Measurements from ENCODE around the gene NPIPA7.
"Not testable (repeated sequence)": the region's sequence is repeated elsewhere in the genome, so short reads cannot be mapped to it uniquely, and the experiment has no call there.

NPIPA7 gene

DNA sequence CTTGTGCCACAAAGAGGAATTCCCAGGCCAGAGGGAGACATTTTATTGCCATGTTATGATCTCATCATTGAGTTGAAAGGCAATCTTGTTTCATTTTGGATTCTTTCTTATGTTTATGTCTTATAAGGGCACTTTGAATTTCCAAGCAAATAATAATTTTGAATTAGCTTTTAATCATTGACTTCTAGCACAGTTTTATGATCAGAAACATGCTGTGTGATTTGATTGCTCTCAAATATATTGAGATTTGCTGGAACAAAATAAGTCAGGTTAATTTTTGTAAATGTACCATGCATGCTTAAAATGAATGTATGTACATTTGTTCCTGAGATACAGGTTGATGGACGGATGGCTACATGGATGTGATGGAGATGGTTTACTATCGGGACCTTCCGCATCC, at the start of gene NPIPA7:
TSS of gene NPIPA7 (plus strand) at position 301 of the 400 bp plus-strand sequence. CDS start 105 bp downstream, outside the sequence.
- DNase-seq, result not testable (repeated sequence)

DNA sequence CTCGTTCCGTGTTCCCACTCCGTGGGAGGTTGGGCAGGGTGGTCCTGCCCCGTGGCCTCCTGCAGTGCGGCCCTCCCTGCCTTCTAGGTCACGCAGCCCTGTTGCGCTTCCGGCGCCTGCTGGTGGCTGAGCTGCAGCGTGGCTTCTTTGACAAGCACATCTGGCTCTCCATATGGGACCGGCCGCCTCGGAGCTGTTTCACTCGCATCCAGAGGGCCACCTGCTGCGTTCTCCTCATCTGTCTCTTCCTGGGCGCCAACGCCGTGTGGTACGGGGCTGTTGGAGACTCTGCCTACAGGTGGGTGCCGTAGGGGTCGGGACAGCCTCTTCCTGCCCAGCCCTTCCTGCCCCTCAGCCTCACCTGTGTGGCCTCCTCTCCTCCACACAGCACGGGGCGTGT, 47.5 kb upstream of the NPIPA7 start:
- DNase-seq, result not testable (repeated sequence)

DNA sequence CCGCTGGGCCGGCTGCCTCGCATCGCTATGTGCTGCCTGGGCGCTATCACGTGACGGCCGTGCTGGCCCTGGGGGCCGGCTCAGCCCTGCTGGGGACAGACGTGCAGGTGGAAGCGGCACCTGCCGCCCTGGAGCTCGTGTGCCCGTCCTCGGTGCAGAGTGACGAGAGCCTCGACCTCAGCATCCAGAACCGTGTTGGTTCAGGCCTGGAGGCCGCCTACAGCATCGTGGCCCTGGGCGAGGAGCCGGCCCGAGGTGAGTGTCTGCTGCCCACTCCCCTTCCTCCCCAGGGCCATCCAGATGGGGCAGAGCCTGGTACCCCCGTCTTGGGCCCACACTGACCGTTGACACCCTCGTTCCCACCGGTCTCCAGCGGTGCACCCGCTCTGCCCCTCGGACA, 21.4 kb upstream of the NPIPA7 start:
- DNase-seq, result not testable (repeated sequence)

DNA sequence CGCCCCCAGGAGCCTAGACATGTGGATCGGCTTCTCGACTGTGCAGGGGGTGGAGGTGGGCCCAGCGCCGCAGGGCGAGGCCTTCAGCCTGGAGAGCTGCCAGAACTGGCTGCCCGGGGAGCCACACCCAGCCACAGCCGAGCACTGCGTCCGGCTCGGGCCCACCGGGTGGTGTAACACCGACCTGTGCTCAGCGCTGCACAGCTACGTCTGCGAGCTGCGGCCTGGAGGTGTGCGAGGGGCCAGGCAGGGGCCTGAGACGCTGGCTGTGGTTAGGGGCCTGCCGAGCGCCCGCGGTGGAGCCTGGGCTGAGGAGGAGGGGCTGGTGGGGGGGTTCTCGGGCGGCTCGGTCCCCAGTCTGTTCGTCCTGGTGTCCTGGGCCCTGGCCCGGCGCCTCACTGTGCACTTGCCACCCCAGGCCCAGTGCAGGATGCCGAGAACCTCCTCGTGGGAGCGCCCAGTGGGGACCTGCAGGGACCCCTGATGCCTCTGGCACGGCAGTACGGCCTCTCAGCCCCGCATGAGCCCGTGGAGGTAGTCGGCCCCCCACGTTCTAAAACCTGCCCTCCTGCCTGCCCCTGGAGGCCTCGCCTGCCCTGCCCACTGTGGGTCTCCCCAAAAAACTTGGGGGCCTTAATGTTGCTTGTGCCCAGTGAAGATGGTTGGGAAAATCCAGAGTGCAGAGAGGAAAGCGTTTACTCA, 20.2 kb upstream of the NPIPA7 start:
- not testable (repeated sequence) for DNase-seq

DNA sequence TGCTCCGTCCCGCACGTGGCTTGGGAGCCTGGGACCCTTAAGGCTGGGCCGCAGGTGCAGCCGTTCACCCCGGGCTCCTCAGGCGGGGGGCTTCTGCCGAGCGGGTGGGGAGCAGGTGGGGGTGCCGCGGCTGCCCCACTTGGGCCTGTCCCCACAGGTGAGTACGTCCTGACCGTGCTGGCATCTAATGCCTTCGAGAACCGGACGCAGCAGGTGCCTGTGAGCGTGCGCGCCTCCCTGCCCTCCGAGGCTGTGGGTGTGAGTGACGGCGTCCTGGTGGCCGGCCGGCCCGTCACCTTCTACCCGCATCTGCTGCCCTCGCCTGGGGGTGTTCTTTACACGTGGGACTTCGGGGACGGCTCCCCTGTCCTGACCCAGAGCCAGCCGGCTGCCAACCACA, 15.3 kb upstream of the NPIPA7 start:
- DNase-seq, result not testable (repeated sequence)

DNA sequence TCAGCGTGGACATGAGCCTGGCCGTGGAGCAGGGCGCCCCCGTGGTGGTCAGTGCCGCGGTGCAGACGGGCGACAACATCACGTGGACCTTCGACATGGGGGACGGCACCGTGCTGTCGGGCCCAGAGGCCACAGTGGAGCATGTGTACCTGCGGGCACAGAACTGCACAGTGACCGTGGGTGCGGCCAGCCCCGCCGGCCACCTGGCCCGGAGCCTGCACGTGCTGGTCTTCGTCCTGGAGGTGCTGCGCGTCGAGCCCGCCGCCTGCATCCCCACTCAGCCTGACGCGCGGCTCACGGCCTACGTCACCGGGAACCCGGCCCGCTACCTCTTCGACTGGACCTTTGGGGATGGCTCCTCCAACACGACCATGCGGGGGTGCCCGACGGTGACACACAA, 14.8 kb upstream of the NPIPA7 start:
- DNase-seq, result not testable (repeated sequence)

DNA sequence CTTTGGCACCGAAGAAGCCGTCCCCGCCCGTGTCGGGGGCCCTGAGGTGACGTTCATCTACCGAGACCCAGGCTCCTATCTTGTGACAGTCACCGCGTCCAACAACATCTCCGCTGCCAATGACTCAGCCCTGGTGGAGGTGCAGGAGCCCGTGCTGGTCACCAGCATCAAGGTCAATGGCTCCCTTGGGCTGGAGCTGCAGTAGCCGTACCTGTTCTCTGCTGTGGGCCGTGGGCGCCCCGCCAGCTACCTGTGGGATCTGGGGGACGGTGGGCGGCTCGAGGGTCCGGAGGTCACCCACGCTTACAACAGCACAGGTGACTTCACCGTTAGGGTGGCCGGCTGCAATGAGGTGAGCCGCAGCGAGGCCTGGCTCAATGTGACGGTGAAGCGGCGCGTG, 14.2 kb upstream of the NPIPA7 start:
- not testable (repeated sequence) for DNase-seq

DNA sequence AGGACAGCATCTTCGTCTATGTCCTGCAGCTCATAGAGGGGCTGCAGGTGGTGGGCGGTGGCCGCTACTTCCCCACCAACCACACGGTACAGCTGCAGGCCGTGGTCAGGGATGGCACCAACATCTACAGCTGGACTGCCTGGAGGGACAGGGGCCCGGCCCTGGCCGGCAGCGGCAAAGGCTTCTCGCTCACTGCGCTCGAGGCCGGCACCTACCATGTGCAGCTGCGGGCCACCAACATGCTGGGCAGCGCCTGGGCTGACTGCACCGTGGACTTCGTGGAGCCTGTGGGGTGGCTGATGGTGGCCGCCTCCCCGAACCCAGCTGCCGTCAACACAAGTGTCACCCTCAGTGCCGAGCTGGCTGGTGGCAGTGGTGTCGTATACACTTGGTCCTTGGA, 13.6 kb upstream of the NPIPA7 start:
- DNase-seq, result not testable (repeated sequence)

DNA sequence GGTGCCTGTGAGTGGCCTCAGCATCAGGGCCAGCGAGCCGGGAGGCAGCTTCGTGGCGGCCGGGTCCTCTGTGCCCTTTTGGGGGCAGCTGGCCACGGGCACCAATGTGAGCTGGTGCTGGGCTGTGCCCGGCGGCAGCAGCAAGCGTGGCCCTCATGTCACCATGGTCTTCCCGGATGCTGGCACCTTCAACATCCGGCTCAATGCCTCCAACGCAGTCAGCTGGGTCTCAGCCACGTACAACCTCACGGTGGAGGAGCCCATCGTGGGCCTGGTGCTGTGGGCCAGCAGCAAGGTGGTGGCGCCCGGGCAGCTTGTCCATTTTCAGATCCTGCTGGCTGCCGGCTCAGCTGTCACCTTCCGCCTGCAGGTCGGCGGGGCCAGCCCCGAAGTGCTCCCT, 13.1 kb upstream of the NPIPA7 start:
- not testable (repeated sequence) for DNase-seq

DNA sequence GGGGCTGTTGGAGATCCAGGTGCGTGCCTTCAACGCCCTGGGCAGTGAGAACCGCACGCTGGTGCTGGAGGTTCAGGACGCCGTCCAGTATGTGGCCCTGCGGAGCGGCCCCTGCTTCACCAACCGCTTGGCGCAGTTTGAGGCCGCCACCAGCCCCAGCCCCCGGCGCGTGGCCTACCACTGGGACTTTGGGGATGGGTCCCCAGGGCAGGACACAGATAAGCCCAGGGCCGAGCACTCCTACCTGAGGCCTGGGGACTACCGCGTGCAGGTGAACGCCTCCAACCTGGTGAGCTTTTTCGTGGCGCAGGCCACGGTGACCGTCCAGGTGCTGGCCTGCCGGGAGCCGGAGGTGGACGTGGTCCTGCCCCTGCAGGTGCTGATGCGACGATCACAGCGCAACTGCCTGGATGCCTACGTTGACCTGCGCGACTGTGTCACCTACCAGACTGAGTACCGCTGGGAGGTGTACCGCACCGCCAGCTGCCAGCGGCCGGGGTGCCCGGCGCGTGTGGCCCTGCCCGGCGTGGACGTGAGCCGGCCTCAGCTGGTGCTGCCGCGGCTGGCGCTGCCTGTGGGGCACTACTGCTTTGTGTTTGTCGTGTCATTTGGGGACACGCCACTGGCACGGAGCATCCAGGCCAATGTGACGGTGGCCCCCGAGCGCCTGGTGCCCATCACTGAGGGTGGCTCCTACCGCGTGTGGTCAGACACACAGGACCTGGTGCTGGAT, 12.2 kb upstream of the NPIPA7 start:
- not testable (repeated sequence) for DNase-seq

DNA sequence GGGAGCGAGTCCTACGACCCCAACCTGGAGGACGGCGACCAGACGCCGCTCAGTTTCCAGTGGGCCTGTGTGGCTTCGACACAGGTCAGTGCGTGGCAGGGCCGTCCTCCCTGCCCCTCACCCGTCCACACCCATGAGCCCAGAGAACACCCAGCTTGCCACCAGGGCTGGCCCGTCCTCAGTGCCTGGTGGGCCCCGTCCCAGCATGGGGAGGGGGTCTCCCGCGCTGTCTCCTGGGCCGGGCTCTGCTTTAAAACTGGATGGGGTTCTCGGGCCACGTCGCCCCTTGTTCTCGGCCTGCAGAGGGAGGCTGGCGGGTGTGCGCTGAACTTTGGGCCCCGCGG, 11.7 kb upstream of the NPIPA7 start:
- DNase-seq, result not testable (repeated sequence)

DNA sequence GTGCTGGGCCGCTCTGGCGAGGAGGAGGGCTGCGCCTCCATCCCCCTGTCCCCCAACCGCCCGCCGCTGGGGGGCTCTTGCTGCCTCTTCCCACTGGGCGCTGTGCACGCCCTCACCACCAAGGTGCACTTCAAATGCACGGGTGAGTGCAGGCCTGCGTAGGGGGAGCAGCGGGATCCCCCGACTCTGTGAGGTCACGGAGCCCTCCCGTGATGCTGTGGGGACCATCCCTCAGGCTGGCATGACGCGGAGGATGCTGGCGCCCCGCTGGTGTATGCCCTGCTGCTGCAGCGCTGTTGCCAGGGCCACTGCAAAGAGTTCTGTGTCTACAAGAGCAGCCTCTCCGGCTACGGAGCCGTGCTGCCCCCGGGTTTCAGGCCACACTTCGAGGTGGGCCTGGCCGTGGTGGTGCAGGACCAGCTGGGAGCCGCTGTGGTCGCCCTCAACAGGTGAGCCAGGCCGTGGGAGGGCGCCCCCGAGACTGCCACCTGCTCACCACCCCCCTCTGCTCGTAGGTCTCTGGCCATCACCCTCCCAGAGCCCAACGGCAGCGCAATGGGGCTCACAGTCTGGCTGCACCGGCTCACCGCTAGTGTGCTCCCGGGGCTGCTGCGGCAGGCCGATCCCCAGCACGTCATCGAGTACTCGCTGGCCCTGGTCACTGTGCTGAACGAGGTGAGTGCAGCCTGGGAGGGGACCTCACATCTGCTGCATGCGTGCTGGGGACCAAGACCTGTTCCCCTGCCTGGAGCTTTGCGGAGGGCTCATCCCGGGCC, 9.7 kb upstream of the NPIPA7 start:
- not testable (repeated sequence) for DNase-seq

DNA sequence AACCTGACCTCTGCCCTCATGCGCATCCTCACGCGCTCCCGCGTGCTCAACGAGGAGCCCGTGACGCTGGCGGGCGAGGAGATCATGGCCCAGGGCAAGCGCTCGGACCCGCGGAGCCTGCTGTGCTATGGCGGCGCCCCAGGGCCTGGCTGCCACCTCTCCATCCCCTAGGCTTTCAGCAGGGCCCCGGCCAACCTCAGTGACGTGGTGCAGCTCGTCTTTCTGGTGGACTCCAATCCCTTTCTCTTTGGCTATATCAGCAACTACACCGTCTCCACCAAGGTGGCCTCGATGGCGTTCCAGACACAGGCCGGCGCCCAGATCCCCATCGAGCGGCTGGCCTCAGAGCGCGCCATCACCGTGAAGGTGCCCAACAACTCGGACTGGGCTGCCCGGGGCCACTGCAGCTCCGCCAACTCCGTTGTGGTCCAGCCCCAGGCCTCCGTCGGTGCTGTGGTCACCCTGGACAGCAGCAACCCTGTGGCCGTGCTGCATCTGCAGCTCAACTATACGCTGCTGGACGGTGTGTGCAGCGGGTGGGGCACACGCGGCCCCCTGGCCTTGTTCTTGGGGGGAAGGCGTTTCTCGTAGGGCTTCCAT, 7.7 kb upstream of the NPIPA7 start:
- not testable (repeated sequence) for DNase-seq

DNA sequence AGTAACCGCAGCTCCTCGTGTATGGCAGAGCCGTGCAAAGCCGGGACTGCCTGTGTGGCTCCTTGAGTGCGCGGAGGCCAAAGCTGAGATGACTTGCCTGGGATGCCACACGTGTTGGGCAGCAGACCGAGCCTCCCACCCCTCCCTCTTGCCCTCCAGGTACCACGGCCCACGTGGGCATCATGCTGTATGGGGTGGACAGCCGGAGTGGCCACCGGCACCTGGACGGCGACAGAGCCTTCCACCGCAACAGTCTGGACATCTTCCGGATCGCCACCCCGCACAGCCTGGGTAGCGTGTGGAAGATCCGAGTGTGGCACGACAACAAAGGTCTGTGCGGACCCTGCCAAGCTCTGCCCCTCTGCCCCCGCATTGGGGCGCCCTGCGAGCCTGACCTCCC, 4.7 kb upstream of the NPIPA7 start:
- DNase-seq, result not testable (repeated sequence)

DNA sequence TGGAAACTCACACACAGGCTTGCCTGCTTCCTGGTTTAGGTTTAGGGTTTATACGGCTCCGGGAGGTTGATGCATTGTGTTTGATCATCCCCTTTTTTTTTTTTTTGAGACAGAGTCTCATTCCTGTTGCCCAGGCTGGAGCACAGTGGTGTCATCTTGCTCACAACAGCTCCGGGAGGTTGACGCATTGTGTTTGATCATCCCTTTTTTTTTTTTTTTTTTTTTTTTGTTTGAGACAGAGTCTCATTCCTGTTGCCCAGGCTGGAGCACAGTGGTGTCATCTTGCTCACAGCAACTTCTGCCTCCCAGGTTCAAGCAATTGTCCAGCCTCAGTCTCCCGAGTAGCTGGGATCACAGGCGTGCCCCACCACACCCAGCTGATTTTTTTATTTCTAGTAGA, 20.7 kb downstream of the NPIPA7 start:
- DNase-seq, result not testable (repeated sequence)

DNA sequence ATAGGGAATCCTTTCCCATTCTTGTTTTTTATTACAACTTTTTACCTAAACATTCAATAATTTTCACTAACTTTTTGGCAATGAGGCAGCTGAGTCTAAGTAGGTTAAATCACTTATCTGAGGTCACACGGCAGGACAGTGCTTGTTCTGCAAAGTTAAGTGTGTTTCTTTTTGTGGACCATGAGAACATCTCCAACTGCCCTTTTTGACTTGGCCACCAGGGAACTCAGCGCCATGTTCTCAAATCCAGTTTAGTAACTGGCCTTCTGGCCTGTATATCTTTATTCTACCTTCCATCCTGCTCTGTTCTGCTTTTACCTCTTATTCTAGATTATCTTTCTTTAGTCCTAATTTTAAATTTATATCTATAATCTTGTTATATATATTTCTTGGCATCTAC, 23.4 kb downstream of the NPIPA7 start:
- not testable (repeated sequence) for DNase-seq

DNA sequence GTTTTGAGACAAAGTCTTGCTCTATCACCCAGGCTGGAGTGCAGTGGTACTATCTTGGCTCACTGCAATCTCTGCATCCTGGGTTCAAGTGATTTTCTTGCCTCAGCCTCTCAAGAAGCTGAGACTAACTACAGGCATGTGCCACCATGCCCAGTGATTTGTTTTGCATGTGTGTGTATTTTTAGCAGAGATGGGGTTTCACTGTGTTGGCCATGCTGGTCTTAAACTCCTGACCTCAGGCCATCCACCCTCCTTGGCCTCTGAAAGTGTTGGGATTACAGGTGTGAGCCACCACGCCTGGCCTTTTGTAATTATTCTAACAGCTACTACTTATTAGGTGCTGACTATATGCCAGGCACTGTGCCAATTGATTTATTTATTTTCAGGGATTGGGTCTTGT, 25.3 kb downstream of the NPIPA7 start:
- DNase-seq, result not testable (repeated sequence)

DNA sequence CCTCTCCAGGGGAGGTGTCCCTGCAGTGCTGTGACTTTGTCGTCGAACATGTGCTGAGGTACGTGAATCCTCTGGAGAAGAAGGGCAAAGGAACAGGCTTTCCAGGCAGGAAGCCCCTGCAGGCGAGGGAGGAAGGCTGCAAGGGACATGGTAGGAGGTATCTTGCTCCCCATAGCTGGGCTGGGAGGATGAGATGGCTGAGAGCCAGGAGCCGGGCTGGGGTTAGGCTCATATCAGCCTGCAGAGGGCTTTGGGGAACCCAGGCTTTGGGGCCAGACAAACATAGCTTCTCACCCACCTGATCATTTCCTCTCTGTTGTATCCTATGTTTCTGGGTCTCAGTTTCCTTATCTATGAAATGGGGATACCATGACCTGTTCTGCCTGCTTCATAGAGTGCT, 26.5 kb downstream of the NPIPA7 start:
- not testable (repeated sequence) for DNase-seq

DNA sequence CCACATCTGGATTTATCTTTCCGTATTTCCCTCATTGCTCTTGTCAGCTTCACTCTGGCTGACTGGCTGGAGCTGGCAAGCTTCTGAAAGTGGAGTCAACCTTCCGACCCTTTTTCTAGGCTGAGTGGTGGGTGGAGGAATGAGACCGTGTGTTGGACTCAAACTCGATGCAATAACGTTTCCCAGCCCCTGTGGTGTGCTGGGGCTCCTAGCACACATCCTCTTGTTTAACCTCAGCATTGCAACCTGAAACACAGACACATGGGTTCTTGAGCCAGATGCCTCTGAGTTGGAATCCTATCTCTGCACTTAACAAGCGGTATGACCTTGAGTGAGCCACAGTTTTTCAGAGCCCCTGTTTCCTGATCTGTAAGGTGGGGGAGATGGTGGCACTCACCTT, 29.5 kb downstream of the NPIPA7 start:
- DNase-seq, result not testable (repeated sequence)

DNA sequence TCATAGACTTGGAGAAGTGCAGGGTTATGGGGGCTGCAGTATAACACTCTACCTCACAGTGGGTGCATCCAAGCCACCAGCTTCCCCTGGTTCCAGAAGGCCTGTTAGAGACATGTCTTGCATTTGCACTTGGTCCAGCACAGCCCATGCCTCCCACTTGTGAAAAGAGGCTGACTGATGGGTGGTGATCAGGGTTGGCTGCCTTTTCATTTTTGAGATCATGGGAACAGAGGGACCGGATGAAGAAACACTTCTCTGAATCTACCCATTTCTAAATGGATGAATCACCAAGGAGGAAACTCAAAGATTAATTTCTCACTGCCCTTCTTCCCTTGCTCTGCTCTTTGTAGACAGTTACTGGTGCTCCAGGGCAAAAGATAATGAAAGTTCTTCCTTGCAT, 34.8 kb downstream of the NPIPA7 start:
- DNase-seq, result not testable (repeated sequence)

DNA sequence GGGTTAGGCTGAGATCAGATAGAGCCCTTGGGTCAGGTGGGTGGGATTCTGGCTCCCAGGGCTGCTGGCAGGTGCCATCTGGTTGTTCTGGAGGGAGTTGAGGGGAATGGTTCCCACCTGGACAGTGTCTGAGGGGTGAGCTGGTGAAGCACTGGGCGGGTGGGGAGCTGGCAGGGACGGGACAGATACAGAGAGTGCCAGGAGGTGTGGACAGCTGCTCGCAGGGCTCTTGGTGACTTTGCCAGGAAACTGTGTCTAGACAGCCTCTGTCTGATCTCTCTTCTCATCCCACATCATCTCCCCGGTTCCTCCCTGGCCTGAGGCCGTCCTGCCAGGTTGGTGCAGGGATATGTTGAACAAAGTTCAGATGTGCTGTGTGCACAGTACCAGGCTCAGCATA, 38.1 kb downstream of the NPIPA7 start:
- not testable (repeated sequence) for DNase-seq

DNA sequence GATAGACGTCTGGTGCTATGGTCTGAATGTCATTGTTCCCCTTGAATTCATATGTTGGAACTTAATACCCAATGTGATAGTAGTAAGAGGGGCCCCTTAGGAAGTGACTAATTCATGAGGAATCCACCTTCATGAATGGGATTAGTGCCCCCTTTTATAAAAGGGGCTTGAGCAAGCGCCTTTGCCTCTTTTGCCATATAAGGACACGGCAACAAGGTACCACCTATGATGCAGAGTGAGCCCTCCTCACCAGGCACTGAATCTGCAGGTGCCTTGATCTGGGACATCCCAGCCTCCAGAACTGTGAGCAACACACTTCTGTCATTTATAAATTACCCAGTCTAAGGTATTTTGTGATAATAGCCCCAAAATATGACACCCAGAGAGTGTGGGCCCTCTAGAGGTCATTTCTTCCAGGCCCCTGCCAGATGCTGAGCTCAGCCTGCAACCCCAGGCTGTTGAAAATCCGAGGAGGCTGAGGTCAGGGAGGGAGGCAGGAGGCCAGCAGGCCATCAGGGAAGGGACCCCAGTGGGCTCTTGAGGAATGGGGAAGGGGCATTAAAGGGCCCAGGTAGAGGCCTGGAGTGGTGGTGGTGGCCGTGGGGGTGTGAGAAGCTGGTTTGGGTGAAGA, 39.1 kb downstream of the NPIPA7 start:
- not testable (repeated sequence) for DNase-seq

DNA sequence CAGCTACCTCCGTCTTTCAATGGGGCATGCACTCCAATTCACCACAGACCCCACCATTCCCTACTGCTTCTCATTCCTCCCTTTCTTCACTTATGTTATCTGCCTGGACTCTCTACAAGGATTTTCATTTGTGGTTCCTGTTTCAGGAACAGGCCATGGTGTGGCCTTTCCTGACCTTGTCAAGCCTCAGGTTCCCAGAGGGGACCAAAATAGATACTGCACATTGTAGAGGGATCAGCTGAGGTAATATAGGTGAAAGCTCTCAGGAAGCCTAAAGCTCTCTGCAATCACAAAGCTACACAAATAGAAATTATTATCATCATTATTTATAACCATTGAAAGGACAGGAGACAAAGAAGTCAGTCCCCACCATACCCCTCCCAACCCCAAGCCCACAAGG, 41.6 kb downstream of the NPIPA7 start:
- not testable (repeated sequence) for DNase-seq

Data from right forelimb (tissue), 1 donor.